ES-I3 (cell line): ENCODE measurements around the gene DNAL4.

ENCODE experiments used
- H3K36me3 ChIP-seq: 2 replicates; pipeline ENCODE4 v1.6.1; 2013; ENCODE audit warnings: mild to moderate bottlenecking, low read length, control low read depth, moderate library complexity; ENCODE audit not compliant: insufficient read depth
- H3K4me1 ChIP-seq: 2 replicates; pipeline ENCODE4 v1.6.1; 2013; ENCODE audit warnings: mild to moderate bottlenecking, control low read depth, low read length; ENCODE audit not compliant: insufficient read depth
- H3K9ac ChIP-seq: 2 replicates; pipeline ENCODE4 v1.6.1; 2013; ENCODE audit warnings: low read depth, mild to moderate bottlenecking, low read length, moderate library complexity
- H3K9me3 ChIP-seq: 2 replicates; pipeline ENCODE4 v1.6.1; 2013; ENCODE audit warnings: mild to moderate bottlenecking, low read length, moderate library complexity; ENCODE audit not compliant: control insufficient read depth, insufficient read depth

Gene DNAL4

GRCh38 chr22:38831166-38831945 lies 37.4 kb upstream of the DNAL4 start:
- Histone ChIP-seq H3K9ac (no peak overlapping the region), H3K36me3 (no peaks in the 10 kb centered on the region), H3K4me1 (peaks cover 12% of the 10 kb centered on the region; the same call in 1 of the 2 replicates), H3K9me3 (no peaks in the 10 kb centered on the region)

GRCh38 chr22:38830845-38831108 lies 36.8 kb upstream of the DNAL4 start:
- H3K9ac ChIP-seq, result no peak overlapping the region
- no peaks in the 10 kb centered on the region for H3K9me3 ChIP-seq
- H3K4me1 ChIP-seq, result peaks cover 6% of the 10 kb centered on the region; the same call in 1 of the 2 replicates
- H3K36me3 ChIP-seq, result no peaks in the 10 kb centered on the region

- Histone ChIP-seq H3K4me1 (peaks cover under 1% of the 10 kb centered on the region; the same call in 1 of the 2 replicates), H3K9ac (no peak overlapping the region), H3K36me3 (no peaks in the 10 kb centered on the region), H3K9me3 (no peaks in the 10 kb centered on the region)
These were observed 36.3 kb upstream of the DNAL4 start for GRCh38 chr22:38830026-38830844.

GRCh38 chr22:38829485-38829884 lies 35.5 kb upstream of the DNAL4 start:
- H3K9me3 ChIP-seq, result no peaks in the 10 kb centered on the region
- no peaks in the 10 kb centered on the region for H3K36me3 ChIP-seq
- H3K9ac ChIP-seq, result no peak overlapping the region
- H3K4me1 ChIP-seq, result no peaks in the 10 kb centered on the region

GRCh38 chr22:38828616-38829205 lies 34.8 kb upstream of the DNAL4 start:
- Histone ChIP-seq H3K9ac (no peak overlapping the region), H3K36me3 (no peaks in the 10 kb centered on the region), H3K4me1 (no peaks in the 10 kb centered on the region), H3K9me3 (no peaks in the 10 kb centered on the region)

- Histone ChIP-seq H3K9ac (no peak overlapping the region), H3K36me3 (no peaks in the 10 kb centered on the region)
These were observed 34.2 kb upstream of the DNAL4 start for GRCh38 chr22:38828191-38828590.

GRCh38 chr22:38827510-38827909 lies 33.6 kb upstream of the DNAL4 start:
- Histone ChIP-seq H3K9ac (no peak overlapping the region), H3K36me3 (no peaks in the 10 kb centered on the region), H3K9me3 (no peaks in the 10 kb centered on the region), H3K4me1 (no peaks in the 10 kb centered on the region)

More at GRCh38 chr22:38828191-38828590, 34.2 kb upstream of the DNAL4 start:
- no peaks in the 10 kb centered on the region for H3K9me3 ChIP-seq
- no peaks in the 10 kb centered on the region for H3K4me1 ChIP-seq

GRCh38 chr22:38826801-38827200 lies 32.9 kb upstream of the DNAL4 start:
- Histone ChIP-seq H3K4me1 (no peaks in the 10 kb centered on the region), H3K9me3 (no peaks in the 10 kb centered on the region)

GRCh38 chr22:38826386-38826785 lies 32.4 kb upstream of the DNAL4 start:
- Histone ChIP-seq H3K9ac (no peak overlapping the region), H3K9me3 (no peaks in the 10 kb centered on the region), H3K36me3 (no peaks in the 10 kb centered on the region), H3K4me1 (no peaks in the 10 kb centered on the region)

More at GRCh38 chr22:38826801-38827200, 32.9 kb upstream of the DNAL4 start:
- Histone ChIP-seq H3K36me3 (no peaks in the 10 kb centered on the region), H3K9ac (no peak overlapping the region)

GRCh38 chr22:38824585-38824984 lies 30.6 kb upstream of the DNAL4 start:
- no peaks in the 10 kb centered on the region for H3K4me1 ChIP-seq
- H3K36me3 ChIP-seq, result no peaks in the 10 kb centered on the region
- H3K9me3 ChIP-seq, result no peaks in the 10 kb centered on the region

GRCh38 chr22:38823637-38824036 lies 29.7 kb upstream of the DNAL4 start:
- Histone ChIP-seq H3K4me1 (no peaks in the 10 kb centered on the region), H3K36me3 (no peaks in the 10 kb centered on the region), H3K9ac (no peak overlapping the region), H3K9me3 (no peaks in the 10 kb centered on the region)

More at GRCh38 chr22:38824585-38824984, 30.6 kb upstream of the DNAL4 start:
- no peak overlapping the region for H3K9ac ChIP-seq

GRCh38 chr22:38823076-38823475 lies 29.1 kb upstream of the DNAL4 start:
- Histone ChIP-seq H3K36me3 (no peaks in the 10 kb centered on the region), H3K9me3 (no peaks in the 10 kb centered on the region), H3K9ac (no peak overlapping the region), H3K4me1 (no peaks in the 10 kb centered on the region)

GRCh38 chr22:38820020-38820419 lies 26.1 kb upstream of the DNAL4 start:
- Histone ChIP-seq H3K9ac (no peak overlapping the region), H3K36me3 (no peaks in the 10 kb centered on the region), H3K9me3 (no peaks in the 10 kb centered on the region), H3K4me1 (no peaks in the 10 kb centered on the region)

GRCh38 chr22:38819387-38819940 lies 25.5 kb upstream of the DNAL4 start:
- Histone ChIP-seq H3K9me3 (no peaks in the 10 kb centered on the region), H3K9ac (no peak overlapping the region), H3K36me3 (no peaks in the 10 kb centered on the region), H3K4me1 (no peaks in the 10 kb centered on the region)
